Measurements from ENCODE around the gene MRPL41.
"Not testable (repeated sequence)": the region's sequence is repeated elsewhere in the genome, so short reads cannot be mapped to it uniquely, and the experiment has no call there.

MRPL41 gene

DNA sequence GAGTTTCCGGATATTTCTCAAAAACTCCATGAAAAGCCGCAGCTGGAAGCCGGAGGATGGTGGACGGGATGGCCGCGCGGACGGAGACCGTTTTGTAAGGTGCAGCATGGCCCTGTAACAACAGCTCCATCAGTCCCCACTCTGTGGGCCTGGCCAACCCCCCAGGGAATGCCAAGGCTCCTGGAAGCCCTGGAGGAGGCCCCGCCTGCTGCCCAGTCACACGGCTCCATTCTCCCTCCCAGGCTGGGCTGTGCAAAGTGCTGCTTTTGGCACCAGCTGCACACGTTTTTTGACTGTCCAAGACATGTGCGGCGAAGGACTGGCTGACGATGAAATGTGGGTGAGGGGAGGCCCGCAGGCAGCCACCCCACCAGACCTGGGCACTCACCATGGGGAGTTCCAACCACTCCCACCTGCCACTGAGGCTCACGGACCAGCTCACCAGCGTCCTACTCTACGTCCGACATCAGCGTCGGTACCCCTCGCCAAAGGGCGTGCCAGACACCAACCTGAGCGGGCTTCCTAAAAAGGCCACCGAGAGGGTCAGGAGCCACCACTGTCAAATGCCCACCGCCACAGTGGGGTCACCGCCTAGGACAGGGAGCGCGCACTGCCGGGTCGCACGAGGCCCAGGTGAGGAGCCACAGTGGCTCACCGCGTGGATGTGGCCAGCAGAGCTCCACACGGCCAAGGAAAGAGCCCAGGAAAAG lies 28.8 kb upstream of the MRPL41 start:
- DNase-seq: no peak

DNA sequence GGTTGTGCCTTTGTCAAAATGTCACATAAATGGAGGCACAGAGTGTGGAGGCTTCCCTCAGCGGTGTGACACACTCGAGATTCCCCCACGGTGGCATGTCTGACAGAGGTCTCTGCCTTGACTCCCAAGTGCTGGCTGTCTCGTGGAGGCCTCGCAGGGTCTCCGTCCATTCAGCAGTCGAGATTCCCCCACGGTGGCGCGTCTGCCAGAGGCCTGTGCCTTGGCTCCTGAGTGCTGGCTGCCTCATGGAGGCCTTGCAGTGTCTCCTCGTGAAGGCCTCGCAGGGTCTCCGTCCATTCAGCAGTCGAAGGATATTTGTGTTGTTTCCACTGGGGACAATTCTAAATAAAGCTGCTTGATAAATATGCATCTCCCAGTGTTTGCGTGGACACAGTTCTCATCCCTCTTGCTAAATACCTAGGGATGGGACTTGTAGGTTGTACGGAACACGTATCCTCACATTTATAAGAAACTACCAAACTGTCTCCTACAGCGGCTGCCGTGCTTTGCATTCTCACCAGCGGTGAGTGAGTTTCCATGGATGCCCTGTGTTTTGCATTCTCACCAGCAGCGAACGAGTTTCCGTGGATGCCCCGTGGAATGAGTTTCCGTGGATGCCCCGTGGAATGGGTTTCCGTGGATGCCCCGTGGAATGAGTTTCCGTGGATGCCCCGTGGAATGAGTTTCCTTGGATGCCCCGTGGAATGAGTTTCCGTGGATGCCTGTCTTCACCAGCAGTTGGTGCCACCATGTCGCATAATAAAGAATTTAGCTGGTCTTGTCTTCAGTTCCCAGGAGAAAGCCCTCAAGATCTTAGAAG lies 27.3 kb upstream of the MRPL41 start:
- no peak for DNase-seq

- no peak for DNase-seq
These were observed 26.7 kb upstream of the MRPL41 start for GRCh38 chr9:137524981-137525317.

DNA sequence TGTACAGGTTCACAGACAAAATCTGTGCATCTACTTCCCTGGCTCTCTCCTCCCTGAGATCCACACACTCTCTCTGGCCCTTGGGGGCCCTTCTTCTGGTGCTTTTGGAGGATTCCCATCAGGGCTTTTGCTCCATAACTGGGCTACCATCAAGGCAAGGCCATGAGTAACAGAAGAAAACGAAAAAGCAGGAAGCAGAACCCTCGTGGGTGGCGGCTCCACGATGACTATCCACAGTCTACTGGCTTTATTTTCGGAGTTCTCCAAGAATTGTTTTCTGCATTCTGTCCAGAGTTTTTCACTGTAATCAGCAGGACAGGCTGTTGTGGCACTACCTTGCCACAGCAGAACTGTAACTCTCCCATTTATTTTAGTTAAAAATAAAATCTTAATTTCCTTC lies 21.3 kb upstream of the MRPL41 start:
- DNase-seq: no peak

DNA sequence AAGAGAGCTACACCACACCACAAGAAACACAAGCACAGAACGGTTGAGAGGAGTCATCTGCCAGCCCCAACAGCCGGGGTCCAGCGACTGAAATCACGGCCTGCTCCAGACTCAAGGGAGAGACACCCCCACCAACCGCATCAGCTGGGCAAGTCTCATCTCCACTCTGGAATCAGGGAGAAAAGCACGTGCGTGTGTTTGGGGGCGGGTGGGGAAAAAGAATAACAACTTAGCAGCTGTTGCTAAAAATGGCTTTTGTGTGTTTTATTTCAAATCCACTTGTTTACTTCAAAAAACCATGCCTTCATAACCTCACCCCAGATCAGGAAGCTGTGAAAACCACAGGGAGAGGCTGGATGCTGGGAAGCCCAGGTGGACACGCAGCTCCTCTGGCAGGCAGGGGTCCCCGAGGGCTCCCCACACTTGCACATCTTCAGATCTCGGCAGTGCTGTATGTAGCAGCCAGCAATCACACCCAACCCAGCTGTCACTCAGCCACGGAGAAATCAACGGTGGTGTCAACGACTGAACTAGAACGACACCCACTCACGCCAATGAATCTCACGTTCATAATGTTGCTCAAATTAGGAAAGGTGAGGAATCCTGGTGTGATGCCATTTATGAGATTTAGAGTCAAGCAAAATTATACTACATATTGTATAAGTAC lies 20.4 kb upstream of the MRPL41 start:
- no peak for DNase-seq

- not testable (repeated sequence) for DNase-seq
These were observed 18.7 kb upstream of the MRPL41 start for GRCh38 chr9:137532891-137533468.

DNA sequence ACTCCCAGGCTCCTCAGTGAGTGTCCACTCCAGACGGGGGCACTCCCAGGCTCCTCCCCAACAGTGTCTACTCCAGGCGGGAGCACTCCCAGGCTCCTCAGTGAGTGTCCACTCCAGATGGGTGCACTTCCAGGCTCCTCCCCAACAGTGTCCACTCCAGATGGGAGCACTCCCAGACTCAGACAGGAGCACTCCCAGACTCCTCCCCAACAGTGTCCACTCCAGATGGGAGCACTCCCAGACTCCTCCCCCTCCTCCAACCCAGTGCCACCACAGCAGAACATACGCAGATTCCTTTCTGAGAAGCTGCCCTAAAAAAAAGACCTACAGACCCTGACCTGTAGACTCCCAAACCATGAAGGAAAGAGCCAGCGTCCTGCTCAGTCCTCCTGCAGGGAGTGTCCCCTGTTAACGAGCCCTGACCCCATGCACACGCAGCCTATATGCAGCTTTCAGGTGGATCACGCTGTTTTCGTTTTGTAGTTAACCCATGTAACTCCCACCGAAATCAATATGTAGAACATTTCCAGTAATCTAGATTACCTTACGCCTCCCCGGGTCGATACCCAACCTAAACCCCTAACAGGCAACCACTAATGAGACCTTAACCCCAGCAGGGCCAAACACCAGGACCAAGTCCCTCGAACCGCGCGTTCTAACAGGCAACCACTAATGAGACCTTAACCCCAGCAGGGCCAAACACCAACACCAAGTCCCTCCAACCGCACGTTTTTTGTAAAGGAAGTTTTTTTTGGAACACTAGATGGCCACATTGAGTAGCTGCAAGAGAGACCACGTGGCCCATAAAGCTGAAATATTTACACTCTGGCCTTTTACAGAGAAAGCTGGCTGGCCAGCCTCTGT lies 17.2 kb upstream of the MRPL41 start:
- peak; percentile 37 for DNase-seq

GRCh38 chr9:137535120-137535428 lies 16.6 kb upstream of the MRPL41 start:
- DNase-seq: no peak

DNA sequence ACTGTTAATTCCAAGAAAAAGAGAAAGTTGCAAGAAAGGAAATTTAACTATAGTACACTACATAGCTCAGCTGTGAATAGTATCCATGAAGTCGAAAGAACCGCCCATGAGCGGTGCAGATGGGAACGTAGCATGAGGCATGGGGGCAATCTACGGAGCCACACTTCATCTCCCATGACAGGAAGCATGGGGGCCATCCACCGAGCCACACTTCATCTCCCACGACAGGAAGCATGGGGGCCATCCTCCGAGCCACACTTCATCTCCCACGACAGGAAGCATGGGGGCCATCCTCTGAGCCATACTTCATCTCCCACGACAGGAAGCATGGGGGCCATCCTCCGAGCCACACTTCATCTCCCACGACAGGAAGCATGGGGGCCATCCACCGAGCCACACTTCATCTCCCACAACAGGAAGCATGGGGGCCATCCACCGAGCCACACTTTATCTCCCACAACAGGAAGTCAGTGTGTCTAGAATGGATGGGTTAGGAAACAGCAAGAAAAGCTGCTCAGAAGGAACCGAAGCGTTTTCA lies 15.0 kb upstream of the MRPL41 start:
- DNase-seq: not testable (repeated sequence)

GRCh38 chr9:137538058-137538457 lies 13.6 kb upstream of the MRPL41 start:
- no peak for DNase-seq

- DNase-seq: no peak
These were observed 11.1 kb upstream of the MRPL41 start for GRCh38 chr9:137540536-137540935.

- DNase-seq: no peak
These were observed 9.2 kb upstream of the MRPL41 start for GRCh38 chr9:137542486-137542885.

DNA sequence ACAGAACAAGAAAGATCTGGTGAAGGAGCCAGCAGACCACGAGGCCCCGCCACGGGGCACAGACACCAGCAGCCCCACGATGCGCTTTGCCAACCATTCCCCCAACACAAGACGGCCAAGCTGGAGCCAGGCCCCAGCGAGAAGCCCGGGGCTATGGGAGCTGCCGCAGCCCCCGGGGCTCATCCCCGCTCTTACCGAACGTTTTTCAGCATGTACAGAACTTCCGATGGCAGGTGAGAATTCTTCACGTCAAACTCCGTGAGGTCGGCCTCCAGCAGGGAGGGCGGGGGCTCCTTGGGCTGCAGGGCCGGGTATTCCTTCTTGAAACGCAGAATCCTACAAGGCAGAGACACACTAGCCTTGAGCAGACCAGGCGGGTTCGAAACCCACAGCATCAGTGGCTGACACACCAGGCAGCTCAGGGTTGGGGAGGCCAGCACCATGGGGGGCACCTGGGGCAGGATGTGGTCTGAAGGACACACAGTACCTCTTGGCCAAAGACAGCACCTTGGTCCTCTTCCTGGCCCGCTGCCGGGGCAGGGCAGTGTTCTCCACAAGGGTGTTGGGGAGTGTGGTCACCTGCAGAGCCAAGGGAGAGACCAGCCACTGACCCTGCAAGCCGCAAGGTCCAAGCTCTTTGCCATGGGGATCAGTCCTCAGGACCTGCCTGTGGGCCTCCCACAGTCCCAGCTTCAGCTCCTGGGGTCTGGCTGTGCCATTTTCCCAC lies 8.3 kb upstream of the MRPL41 start:
- no peak for DNase-seq

DNA sequence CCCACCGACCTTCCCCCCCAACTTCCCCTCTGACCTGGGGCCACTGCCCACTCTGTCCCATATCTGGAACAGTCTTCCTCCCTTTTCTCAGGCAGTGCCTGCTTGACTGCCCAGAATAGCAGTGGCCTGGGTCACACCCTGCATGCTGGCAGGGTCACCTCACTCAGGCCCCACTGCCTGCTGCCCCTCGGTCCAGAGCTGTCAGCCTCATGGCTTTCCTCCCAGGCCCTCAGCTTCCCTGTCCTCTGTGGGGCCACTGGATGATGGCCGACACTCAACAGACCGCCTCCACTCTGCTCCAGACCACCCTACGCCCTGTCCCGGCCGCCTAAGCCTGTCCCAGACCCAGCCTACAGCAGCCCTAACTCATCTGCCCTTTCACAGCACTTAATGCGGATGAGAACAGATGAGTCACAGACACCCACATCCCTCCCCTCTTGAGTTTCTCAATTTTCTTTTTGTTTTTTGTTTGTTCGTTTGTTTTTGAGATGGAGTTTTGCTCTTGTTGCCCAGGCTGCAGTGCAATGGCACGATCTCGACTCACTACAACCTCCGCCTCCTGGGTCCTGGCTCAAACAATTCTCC lies 7.4 kb upstream of the MRPL41 start:
- no peak for DNase-seq

DNA sequence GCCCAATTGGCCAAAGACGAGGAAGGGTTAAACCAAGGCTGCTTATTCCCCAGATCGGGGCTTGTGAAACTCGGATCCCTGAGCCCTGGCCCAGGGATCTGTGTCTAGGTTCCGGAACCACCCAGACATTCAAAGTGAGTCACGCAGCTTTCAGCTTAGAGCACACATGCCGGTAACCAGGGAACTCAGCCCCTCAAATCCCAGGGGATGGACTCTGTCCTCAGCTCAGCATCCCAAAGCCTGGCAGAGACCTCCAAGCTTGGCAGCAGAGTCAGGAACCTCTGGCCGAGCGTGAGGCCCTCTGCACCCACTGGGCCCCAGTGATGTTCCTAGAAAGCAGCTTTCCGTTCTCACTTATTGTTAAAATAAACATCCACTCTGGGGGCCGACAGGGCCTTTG lies 6.6 kb upstream of the MRPL41 start:
- DNase-seq: no peak

DNA sequence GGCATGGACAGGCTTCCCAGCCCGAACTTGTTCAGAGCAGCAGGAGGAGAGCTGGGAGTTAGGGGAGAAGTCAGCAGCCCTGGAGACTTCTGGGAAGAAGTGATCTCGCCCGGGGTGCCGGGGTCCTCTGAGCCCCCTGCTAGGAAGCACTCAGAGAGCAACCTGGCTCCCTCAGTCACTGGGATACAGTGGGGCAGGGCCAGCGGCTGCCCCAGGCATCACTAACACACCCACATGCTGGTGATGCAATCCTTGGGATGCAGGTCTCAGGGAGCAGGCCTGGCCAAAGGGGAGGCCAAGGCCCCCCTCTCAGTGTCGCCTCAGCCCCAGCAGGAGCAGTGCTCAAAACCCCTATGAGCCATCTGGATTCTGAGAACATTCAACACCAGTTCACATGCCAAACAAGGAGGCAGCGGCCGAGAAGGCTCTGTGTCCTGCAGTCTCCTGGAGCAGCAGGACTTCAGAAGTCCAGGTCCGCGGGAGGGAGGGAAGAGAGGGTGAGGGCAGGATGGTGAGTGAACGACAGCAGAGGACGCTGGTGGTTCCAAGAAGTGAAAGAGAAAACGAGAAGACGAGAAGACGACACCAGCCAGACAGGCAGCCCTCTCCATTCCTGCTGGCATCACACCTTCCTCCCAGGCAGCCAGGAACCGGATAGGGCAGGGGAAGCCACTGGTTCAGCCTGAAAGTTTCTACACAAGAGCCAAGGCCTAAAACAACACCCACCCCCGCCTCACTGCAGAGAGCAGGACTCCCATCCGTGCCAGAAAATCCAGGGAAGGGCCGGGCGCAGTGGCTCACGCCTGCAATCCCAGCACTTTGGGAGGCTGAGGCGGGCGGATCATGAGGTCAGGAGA lies 3.8 kb upstream of the MRPL41 start:
- DNase-seq: no peak

DNA sequence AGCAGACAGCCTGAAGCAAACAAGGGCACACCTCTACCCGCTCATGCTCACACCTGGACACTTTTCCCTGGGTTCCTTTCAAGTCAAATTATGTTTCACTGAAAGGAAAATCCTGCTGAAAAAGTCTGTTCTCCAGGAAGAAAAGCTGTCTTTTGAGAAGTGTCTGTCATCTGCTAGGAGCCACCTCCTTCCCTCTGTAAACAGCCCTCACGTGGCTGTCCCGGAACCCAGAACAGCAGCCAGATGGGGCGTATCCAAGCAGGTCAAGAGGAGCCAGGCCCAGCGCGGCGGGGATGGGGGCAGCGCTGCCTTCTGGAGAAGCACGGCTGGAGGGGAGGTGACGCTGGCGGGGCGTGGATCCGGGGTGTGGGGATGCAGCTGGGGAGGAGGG lies 1.5 kb upstream of the MRPL41 start, which contains the start of gene PNPLA7:
TSS of gene PNPLA7 (minus strand) at position 172 of the 391 bp plus-strand sequence. CDS start 205 bp downstream, outside the sequence.
- DNase-seq: peak; percentile 81

DNA sequence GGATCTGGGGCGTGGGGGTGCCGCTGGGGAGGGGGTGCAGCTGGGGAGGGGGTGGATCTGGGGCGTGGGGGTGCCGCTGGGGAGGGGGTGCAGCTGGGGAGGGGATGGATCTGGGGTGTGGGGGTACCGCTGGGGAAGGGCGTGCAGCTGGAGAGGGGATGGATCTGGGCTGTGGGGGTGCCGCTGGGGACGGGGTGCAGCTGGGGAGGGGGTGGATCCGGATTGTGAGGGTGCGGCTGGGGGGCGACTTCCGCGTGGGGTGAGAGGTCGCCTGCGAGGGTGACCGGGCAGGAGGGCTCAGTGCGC lies 768 bp upstream of the MRPL41 start:
- not testable (repeated sequence) for DNase-seq

DNA sequence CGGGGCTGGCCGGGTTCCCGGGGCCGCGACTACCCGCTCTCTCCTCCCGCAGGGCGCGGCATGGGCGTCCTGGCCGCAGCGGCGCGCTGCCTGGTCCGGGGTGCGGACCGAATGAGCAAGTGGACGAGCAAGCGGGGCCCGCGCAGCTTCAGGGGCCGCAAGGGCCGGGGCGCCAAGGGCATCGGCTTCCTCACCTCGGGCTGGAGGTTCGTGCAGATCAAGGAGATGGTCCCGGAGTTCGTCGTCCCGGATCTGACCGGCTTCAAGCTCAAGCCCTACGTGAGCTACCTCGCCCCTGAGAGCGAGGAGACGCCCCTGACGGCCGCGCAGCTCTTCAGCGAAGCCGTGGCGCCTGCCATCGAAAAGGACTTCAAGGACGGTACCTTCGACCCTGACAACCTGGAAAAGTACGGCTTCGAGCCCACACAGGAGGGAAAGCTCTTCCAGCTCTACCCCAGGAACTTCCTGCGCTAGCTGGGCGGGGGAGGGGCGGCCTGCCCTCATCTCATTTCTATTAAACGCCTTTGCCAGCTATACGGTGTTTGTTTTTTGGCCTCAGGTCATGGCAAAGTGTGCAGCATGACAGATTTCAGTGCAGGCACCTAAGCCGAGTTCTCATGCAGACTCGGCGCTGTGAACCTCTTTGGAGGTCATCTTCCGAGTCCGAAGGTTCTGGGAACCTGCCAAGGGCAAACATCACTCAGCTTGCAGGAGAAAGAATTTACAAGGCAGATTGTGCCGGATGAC lies 516 bp downstream of the MRPL41 start:
- DNase-seq: no peak

DNA sequence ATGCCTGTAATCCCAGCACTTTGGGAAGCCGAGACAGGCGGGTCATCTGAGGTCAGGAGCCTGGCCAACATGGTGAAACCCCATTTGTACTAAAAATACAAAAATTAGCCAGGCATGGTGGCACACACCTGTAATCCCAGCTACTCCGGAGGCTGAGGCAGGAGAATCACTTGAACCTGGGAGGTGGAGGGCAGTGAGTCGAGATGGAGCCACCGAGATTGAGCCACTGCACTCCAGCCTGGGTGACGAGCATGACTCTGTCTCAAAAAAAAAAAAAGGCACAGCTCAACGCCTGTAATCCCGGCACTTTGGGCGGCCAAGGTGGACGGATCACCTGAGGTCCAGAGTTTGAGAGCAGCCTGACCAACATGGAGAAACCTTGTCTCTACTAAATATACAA lies 2.0 kb downstream of the MRPL41 start:
- DNase-seq: not testable (repeated sequence)
